Kidney glomerular epithelial cell (primary cell): Measurements from ENCODE around the gene LXN.

Experiments
- DNase-seq: peaks from one replicate; lab custom pipeline; 2025; lab: John Stamatoyannopoulos, UW

Gene LXN

DNA sequence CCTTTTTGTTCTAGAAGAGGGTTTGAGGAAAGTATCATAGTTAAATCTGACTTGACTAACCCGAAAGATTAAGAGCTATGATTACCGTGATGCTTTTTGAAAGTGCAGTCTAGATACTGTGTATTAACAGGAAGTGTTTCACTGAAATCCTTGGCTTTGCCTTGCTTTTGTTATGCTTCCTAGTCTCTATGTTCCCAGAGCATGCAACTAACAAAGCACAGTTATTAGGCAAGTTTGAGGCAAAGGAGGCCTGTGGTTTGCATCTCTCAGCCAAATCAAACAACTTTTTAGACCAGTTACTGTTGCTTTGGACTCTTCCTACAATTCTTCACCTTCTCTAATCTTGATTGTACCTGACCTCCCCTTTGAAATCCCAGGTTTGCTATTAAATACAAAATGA is 3.9 kb downstream of the LXN start:
- DNase-seq: no peak

DNA sequence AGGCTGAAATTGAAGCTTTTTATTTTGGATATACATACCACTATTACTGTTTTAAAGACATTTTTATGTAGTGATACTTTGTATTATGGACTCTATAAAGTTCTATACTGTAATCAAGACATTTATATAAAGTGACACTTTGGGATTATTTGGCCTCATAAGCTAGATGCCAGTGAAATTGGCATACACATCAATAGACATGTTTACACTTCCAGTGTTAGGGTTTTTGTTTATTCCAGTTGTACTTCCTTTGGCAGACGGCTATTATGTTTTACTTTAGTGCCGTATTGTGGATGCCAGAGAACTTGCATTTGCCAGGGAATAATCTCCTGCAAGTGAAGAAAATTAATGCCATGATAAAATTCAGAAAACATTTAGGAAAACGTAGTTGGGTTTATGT is 6.0 kb downstream of the LXN start:
- no peak for DNase-seq

DNA sequence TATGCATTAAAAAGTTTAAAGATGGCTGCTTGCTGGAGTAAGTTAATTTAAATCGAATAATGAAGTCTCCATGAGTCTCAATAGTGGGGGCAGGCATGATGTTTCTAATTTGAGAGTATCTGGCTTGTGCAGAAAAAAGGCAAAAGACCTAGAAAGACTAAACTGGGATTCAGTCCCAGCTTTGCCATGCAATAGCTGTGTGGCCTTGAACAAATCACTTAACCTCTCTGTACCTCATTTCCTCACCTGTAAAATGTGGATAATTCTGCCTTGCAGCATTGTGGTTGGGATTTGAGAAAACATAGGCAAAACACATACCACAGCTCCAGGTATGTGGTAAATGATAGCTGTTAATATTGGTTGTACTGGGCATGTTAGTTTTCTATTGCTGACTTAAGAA is 8.6 kb downstream of the LXN start:
- no peak for DNase-seq

DNA sequence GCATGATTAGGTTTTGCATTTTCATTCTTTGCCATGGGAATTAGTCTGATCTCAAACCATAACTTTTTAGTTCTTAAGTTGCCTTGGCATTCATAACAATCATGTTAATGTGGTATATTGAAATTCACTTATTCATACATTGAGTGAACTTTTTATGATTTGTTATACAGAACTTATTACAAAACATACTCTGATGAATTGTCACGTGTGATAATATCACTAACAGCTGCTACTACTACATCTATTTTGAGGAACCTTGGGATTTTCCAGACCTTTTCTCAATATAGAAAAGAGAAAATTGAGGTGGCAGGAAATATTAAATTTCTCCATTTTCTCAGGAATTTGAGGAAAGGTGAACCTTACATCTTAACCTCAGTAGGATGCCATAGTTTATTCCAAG is 9.2 kb downstream of the LXN start:
- DNase-seq: no peak

DNA sequence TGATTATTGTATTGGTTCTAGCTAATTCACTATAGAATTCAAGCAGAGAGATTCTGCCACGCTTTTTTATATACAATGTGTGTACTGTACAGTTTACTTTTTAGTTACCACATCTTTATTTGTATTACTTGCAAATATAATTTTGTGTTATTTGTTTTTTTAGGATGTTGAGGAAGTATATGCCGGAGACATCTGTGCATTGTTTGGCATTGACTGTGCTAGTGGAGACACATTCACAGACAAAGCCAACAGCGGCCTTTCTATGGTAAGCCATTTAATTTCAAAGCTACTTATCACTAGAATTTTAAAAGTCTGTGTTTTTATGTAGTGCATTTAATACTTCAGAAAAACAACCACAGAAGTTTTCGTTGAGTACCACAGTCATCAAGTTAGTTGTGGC is 11.7 kb downstream of the LXN start:
- DNase-seq: no peak

DNA sequence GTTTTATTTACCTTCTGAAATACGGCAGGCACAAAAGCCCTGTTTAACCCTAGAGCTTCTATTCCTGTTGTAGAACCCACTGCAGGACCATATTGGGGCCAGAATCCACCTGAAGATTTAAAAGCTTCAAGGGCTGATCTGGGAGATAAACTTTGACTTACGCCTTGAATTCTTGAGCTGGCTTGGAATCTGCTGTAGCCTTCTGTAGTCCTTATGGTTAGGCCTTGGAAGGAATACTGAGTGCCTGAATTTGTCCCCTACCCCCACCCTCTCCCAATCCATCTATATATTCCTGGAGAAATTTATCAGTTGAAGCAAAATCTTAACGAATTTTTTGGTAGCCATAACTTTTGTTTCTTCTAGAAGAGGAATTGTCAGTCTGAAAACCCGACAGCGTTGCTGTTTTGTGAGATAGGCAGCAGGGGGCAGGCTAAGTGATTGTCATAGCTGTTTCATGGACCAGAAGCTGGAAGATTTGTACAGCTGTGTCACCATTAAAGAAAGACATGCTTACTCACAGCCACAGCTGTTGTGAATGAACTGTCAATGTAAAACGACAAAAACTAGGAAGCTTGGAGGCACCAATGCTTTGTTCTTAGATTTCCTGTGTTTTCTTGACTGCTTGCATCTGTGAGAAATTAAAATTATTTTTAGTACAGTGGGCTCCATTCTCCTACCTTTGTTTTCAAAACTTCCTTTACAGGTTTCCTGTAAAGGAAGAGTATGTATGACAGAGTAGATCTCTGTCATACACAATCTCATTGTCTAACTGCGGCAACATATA is 12.8 kb downstream of the LXN start:
- DNase-seq: peak; percentile 44

DNA sequence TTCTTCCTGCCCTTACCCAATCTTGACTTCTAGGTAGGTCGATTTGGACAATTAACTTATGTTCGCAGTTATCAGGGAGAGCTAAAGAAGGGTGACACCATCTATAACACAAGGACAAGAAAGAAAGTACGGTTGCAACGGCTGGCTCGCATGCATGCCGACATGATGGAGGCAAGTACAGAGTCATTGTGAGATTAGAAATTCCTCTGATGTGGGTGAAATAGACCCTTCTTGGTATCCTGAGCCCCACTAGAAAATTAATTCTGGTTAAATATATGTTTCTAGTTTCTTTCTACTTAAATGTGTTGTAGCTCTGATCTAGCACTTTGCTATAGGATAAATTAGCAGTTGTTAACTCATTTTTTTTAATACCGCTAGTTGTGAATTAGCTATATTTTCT is 13.6 kb downstream of the LXN start:
- DNase-seq: no peak

DNA sequence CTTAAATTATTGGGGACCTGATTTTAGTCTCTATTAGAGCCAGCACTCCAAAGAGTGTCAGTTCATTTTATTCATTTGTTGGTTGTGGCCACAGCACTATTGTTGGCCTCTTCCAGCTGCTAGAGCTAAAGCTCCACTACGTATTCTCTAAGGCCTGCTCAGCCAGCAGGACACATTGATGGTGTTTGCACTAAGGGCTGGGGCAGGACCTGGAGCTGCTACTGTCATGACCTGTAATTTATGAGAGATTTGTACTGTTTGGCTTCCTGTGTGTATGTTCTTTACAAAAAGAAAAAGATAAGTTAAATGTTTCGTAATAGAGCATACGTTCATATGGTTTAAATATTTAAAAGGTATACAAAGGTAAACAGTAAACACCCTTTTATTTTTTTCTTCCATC is 20.0 kb downstream of the LXN start:
- no peak for DNase-seq

DNA sequence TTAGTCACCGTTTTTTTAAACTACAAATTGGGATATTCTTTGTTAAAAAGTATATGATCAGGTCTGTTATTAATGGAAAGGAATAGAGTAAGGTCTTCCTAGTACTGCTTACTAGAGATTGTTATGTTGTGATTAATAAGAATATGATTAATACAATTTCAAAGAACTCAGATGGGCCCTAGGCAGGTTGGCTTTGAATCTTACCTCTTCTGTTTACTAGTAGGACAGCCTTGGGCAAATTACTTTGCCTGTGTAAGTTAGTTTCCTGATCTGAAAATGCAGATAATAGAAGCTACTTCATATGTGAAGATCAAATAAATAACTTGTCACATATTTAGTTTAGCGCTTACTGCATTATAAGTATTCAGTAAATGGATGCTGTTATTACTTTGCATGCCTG is 21.3 kb downstream of the LXN start:
- no peak for DNase-seq

DNA sequence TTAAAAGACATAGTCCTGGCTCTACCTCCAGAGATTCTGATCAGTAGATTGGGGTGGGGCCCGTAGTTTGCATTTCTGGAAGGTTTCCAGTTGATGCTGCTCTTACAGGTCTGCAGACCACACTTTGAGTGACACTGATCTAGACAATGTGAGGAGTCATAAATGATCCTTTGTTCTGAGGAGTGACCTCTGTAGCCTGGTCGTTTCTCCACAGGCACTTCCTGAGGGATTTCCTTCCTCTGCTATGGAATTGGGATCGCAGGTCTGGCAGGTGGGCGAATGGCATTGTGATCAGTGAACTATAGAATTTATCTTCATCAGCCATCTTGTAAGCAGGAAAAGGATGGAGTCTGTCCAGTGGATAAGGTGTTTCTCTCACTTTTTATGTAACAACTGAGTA is 22.7 kb downstream of the LXN start:
- no peak for DNase-seq

DNA sequence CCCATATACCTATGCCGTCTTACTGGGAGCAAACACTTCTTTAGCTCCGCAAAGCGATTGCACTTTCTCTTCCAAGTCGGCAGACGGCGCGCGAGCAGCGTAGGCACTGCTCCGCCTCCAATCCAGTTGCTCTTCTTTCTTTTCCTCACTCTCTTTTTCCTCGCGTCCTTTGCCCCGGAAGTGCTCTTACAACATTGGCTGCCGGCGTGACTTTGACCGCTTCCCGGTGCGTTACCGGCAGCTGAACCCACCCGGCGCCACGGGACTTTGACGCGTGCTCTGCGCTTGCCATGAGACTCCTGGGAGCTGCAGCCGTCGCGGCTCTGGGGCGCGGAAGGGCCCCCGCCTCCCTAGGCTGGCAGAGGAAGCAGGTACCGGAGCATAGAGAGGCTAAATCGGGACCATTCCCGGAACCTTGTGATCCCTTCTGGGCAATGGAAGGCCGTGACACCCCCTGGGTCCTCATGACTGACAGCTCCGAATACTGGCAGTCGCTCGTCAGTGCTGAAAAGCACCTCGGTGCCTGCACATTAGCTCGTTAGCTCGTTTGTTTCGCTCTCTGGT is 28.0 kb downstream of the LXN start, which contains the start of gene GFM1:
Gene GFM1, plus strand, starts transcription at position 183 of the 564 bp plus-strand sequence. Its CDS starts 108 bp downstream, at position 291.
- peak; percentile 94 for DNase-seq

DNA sequence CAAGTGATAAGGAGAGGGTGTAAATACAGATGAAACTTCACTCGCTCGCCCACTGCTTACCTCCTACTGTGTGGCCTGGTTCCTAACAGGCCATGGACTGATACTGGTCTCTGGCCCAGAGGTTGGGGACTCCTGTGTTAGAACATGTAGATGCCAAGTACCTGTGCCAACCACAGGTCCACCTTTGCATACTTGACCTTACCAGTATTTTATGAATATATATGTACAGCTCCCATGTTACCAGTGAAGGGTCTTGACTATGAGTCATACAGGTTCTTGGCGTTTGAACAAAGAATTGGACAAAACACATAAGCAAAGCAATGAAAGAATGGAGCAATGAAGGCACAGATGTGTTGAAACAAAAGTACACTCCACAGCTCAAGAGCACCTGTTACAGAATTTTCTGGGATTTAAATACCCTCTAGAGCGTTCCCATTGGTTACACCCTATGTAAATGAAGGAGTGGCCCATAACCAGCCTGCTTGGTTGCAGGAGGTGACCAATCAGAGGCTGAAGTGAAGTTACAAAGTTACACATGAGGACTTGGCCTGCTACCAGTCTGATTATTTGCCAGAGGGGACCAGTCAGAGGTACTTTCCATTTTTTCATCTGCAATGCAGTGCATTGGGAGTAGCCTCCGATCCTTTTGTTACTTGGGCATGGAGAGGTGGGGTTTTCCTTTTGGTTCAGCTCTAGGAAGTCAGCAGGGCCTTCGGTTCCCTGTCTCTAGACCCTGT is 29.8 kb downstream of the LXN start:
- no peak for DNase-seq

DNA sequence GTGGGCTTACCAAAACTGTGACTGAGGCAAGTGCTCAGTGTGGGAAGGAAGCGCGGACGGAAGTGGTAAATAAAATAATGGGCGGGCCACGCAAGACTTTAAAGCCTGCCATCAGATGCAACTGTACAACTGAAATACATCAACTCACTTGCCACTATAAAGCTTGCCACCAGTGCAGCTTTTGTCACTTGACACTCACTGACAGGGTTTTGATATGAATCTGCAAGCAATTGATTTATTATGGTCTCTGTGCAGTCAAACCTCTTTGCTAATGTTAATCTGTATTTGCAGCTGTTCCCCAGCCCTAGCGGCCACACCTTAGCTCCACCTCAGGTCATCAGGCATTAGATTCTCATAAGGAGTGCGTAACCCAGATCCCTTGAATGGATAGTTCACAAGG is 30.4 kb downstream of the LXN start:
- DNase-seq: no peak

DNA sequence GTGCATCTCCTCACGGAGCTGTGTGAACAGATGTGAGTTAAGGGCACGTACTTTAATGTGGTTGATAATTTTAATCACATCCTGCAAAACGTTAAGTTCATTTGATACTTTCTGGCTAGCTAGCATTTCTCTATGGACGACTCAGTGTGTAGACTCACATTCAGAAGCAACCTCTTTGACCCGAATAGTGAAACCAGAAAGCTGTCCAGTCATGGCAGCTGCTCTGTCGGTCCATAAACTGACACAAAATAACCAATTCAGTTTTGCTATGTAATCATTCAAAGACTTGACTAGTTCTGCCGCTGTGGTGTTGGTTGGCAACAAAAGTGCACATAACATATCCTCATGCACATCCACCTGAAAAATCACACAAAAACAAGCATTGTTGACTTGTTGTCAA is 31.8 kb downstream of the LXN start:
- no peak for DNase-seq

DNA sequence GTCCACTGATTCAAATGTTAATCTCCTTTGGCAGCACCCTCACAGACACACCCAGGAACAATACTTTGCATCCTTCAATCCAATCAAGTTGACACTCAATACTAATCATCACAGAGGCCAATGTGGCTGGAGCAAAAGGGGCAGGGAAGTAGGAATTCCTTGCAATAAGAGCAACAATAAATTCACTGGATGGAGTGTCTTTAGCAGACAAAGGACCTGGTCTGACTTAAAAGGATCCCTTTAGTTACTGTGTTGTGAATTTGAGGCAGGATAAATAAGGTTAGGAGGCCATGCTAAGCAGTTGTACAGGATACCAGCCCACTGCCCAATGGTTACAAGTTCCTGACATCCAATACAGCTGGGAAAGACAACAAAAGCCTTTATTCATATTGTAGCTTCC is 40.5 kb downstream of the LXN start:
- DNase-seq: no peak

DNA sequence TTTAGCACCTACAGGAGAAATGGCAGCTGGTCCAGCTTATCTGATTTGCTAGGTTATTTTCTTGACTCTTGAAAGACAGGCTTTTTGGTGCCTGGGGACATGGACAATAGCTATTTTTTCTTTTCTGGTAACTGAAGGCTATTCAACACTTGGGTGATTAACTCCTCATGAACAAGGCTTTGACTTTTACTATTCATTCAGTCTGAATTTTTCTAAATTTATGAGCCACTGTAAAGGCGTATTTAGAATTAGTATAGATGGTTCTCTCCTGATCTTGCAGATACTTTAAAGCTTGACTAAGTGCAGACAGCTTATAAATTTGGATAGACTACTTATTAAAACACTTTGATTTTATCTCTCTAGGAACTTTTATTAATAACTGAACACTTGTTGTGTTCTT is 46.6 kb downstream of the LXN start:
- DNase-seq: no peak

DNA sequence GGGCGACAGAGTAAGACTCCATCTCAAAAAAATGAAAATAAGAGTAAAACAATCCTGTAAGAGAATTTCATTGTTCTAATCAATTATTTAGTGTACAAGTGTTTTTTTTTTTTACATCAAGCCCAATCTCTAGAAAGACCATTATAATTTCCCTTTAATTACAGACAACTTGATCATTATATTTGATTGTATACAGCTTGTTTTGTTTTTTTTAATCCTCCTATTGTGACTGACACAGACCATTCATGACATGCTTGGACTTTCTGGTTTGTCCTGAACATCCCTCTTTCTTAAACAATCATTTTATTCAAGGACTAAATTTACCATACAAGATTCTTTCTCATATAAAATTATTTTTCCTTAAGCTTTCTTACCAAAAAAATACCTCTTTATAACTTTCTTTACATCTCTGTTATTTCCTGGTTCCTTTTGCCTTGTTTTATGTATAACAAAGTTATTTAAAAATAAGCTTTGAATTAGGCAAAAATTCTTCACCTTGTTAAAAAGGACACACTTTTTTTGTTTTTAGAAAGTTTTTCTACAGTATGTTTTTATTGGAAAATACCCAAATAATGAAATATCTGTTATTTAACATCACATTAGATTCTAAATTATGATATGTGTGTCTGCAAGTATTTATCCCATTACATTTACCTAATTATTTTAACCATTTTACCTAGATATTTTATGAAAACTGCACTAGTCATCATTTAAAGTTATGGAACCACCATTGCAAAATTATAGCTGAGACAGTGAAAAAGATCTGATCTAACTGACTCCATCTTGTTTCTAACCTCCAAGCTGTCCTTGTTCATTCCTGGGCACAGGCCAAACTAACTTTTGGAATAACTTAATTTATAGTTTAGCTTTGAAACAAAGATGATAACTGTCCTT is 54.2 kb downstream of the LXN start:
- DNase-seq: no peak
